Measurements from ENCODE around the gene NPRL2. TPM values are rescaled to one million over a fixed set of nuclear protein-coding genes. Genes with fewer than 3 reads are reported as not detected.
A peak's percentile ranks its signal among the peaks of the same experiment; 100 is the strongest.

NPRL2 gene
- total RNA-seq, 1 donor from 2014 or later = 30.4 TPM

DNA sequence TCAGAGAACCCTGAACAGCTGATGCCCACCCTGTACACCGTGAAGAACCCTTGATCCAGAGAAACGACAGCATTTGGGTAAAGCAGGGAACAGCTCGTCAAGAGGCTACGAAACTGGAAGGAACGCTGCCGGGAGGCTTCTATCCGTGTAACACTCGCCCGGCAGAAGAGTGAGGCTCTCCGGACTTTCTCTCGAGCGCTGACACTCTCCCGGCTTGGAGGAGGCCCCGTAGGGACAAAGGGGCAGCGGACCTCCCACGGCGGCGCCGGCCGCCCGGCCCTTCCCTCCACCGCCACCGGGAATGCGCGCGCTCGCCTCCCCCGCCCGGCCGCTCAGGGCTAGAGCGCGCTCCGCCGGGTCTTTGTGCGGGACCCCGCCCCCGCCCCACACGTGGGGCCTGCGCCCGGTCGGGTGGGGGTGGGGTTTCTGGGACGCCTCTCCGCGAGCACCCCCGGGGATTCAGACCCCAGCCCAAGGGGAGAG is 29.7 kb downstream of the NPRL2 start:
- no peak for TF ChIP-seq CTCF (IDR thresholded peaks at IDR 0.05; ENCODE audit: partially characterized antibody, unreplicated experiment)
- peak overlapping the region; percentile 96 for H3K27ac Mint-ChIP-seq (ENCODE audit: unreplicated experiment)
- peaks cover 16% of the 10 kb centered on the region for H3K4me1 Mint-ChIP-seq (ENCODE audit: low read depth, unreplicated experiment)
- H3K27me3 Mint-ChIP-seq (ENCODE audit: unreplicated experiment) = peaks cover 10% of the 10 kb centered on the region
- peaks cover 6% of the 10 kb centered on the region for H3K9me3 Mint-ChIP-seq (ENCODE audit: unreplicated experiment)
- peak overlapping the region; percentile 94 for H3K4me3 Mint-ChIP-seq (ENCODE audit: unreplicated experiment)
- DNase-seq = peak; percentile 88
- H3K36me3 Mint-ChIP-seq (ENCODE audit: unreplicated experiment) = no peaks in the 10 kb centered on the region

DNA sequence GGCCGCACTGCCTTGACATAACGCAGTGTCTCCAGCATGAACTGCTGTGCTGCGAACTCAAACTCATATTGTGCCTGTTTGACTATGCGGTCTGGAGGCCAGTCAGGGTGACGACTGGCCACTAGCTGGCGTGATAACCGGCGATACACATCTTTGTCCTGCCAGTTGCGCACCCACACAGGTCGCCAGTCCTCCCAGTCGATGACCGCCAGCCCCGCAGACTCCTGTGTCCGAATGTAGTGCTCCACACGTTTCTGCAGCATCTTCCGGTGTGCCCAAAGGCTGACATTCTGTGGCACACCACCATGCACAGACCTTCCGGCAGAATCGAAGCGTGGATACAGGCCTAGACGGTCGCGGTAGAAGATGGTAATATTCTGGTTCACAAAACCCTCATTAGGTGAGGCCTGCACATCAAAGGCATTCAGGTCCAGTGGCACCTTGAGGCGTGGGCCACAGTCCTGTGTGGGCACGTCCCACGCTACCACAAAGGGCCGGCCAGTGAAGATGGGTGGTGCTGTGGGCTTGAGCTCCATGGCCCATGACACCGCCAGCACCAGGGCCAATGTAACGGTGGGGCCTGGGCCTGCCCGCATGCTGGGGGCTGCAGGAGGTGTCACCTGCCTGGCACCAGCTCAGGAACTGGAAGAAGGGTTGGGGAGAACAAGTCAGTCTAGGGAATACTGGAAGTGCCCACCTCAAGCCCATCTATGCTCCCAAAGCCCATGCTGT is 30.5 kb downstream of the NPRL2 start:
- no peak for DNase-seq
- Mint-ChIP-seq H3K27ac (ENCODE audit: unreplicated experiment) (peak overlapping the region; percentile 96), H3K4me1 (ENCODE audit: low read depth, unreplicated experiment) (peaks cover 16% of the 10 kb centered on the region), H3K9me3 (ENCODE audit: unreplicated experiment) (peaks cover 6% of the 10 kb centered on the region), H3K36me3 (ENCODE audit: unreplicated experiment) (no peaks in the 10 kb centered on the region), H3K27me3 (ENCODE audit: unreplicated experiment) (peaks cover 14% of the 10 kb centered on the region), H3K4me3 (ENCODE audit: unreplicated experiment) (peak overlapping the region; percentile 94)
- no peak for TF ChIP-seq CTCF (IDR thresholded peaks at IDR 0.05; ENCODE audit: partially characterized antibody, unreplicated experiment)

DNA sequence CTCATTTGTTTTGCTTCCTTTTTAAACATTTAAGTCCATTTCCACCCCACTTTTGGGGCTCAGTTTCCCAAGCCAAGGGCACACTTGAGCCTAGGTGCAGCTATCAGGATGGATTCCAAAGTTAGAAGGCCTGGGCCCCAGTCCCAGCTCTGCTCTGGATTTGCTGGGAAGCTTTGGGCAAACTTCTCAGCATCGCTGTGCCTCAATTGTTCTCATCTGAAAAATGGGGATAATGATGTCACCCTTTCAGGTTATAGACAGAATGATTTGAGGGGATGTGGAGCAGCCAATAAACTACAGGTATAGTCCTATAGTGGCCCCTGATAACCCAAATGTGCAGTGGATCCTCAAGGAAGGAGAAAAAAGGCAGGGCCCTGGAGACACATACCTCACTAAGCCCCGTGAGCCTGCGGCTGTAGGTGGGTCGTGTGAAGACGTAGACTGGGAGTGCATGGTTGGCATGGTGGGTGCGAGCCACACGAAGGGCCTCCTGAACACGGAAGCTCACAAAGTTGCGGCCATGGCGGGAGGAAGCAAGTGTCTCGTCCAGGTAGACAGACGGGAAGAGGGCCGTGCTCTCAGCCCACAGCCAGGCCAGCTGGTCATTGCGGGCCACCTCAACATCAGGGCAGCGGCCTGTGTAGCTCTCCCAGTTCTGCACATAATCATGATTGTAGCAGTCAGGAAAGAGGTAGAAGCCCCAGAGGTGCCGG is 31.2 kb downstream of the NPRL2 start:
- peaks cover 12% of the 10 kb centered on the region for H3K4me1 Mint-ChIP-seq (ENCODE audit: low read depth, unreplicated experiment)
- no peak overlapping the region for H3K27ac Mint-ChIP-seq (ENCODE audit: unreplicated experiment)
- peak overlapping the region; percentile 94 for H3K4me3 Mint-ChIP-seq (ENCODE audit: unreplicated experiment)
- H3K27me3 Mint-ChIP-seq (ENCODE audit: unreplicated experiment) = peaks cover 14% of the 10 kb centered on the region
- peaks cover 4% of the 10 kb centered on the region for H3K9me3 Mint-ChIP-seq (ENCODE audit: unreplicated experiment)
- H3K36me3 Mint-ChIP-seq (ENCODE audit: unreplicated experiment) = no peaks in the 10 kb centered on the region
- no peak for TF ChIP-seq CTCF (IDR thresholded peaks at IDR 0.05; ENCODE audit: partially characterized antibody, unreplicated experiment)
- DNase-seq = no peak

- peaks cover 14% of the 10 kb centered on the region for H3K27me3 Mint-ChIP-seq (ENCODE audit: unreplicated experiment)
- DNase-seq = no peak
- no peak for TF ChIP-seq CTCF (IDR thresholded peaks at IDR 0.05; ENCODE audit: partially characterized antibody, unreplicated experiment)
- peaks cover 4% of the 10 kb centered on the region for H3K36me3 Mint-ChIP-seq (ENCODE audit: unreplicated experiment)
- H3K4me3 Mint-ChIP-seq (ENCODE audit: unreplicated experiment) = peak overlapping the region; percentile 52
- H3K9me3 Mint-ChIP-seq (ENCODE audit: unreplicated experiment) = peaks cover 4% of the 10 kb centered on the region
- H3K4me1 Mint-ChIP-seq (ENCODE audit: low read depth, unreplicated experiment) = peaks cover 12% of the 10 kb centered on the region
- no peak overlapping the region for H3K27ac Mint-ChIP-seq (ENCODE audit: unreplicated experiment)
Measured at GRCh38 chr3:50318615-50319014, 32.0 kb downstream of the NPRL2 start.

- no peak for DNase-seq
- Mint-ChIP-seq H3K36me3 (ENCODE audit: unreplicated experiment) (peaks cover 6% of the 10 kb centered on the region), H3K4me1 (ENCODE audit: low read depth, unreplicated experiment) (peaks cover 12% of the 10 kb centered on the region), H3K27ac (ENCODE audit: unreplicated experiment) (no peak overlapping the region), H3K9me3 (ENCODE audit: unreplicated experiment) (peaks cover 5% of the 10 kb centered on the region), H3K4me3 (ENCODE audit: unreplicated experiment) (no peak overlapping the region), H3K27me3 (ENCODE audit: unreplicated experiment) (peaks cover 15% of the 10 kb centered on the region)
- no peak for TF ChIP-seq CTCF (IDR thresholded peaks at IDR 0.05; ENCODE audit: partially characterized antibody, unreplicated experiment)
Measured at GRCh38 chr3:50318163-50318562, 32.4 kb downstream of the NPRL2 start.
